Activated naive CD4-positive, alpha-beta T cell treated with anti-CD3 and anti-CD28 coated beads, Interleukin-2, amount 50 U/mL, for 72 hours (primary cell): Measurements from ENCODE around the gene ZDHHC13. TPM values are rescaled to one million over a fixed set of nuclear protein-coding genes. Genes with fewer than 3 reads are reported as not detected.
"Not testable (repeated sequence)": the region's sequence is repeated elsewhere in the genome, so short reads cannot be mapped to it uniquely, and the experiment has no call there.

Experiments
- ATAC-seq, 2 donors: fragments of 150-1000 bp; cut with Tn5 transposase; 2 replicates each; pipeline ENCODE4 v1.10.0; 2021; ENCODE audit warnings: mild to moderate bottlenecking in 2 of 2, moderate library complexity in 2 of 2
- DNase-seq, 2 donors: peaks; one replicate each; pipeline ENCODE4 v3.0.0; 2021 to 2022; ENCODE audit warnings: low spot score in 2 of 2
- H3K27ac Mint-ChIP-seq, 2 donors: one replicate each; pipeline ENCODE4 v1.8.0; 2022; ENCODE audit warnings: mild to moderate bottlenecking in 2 of 2, mixed read lengths in 2 of 2
- H3K36me3 Mint-ChIP-seq, 2 donors: one replicate each; pipeline ENCODE4 v1.8.0; 2022; ENCODE audit warnings: mixed read lengths in 2 of 2
- H3K9me3 Mint-ChIP-seq, 2 donors: one replicate each; pipeline ENCODE4 v1.8.0; 2022; ENCODE audit warnings: mixed read lengths in 2 of 2
- total RNA-seq, 2 donors: library from RNA; stranded (reverse); gene quantifications; one replicate each; pipeline ENCODE4 v1.2.3, GENCODE V29; 2022

The ZDHHC13 gene
- total RNA-seq, 2 donors from 2014 or later, result 24.0 to 28.3 TPM

DNA sequence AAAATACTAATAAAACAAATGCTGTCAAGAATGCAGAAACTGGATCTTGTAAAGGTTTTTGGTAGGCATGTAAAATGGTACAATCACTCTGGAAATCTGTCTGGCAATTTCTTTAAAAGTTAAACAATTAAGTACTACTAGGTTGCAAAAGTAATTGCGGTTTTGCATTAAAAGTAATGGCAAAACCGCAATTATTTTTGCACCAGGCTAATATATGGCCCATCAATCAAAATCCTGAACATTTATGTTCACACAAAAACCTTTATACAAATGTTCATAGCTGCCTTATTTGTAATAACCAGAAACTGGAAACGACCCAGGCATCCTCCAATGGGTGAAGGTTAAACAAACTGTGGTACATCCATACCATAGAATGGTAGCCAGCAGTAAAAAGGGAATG is 24.6 kb upstream of the ZDHHC13 start:
- Mint-ChIP-seq H3K27ac (no peak overlapping the region), H3K36me3 (no peaks in the 10 kb centered on the region), H3K9me3 (no peaks in the 10 kb centered on the region)
- DNase-seq (no peak), ATAC-seq (no peak)

DNA sequence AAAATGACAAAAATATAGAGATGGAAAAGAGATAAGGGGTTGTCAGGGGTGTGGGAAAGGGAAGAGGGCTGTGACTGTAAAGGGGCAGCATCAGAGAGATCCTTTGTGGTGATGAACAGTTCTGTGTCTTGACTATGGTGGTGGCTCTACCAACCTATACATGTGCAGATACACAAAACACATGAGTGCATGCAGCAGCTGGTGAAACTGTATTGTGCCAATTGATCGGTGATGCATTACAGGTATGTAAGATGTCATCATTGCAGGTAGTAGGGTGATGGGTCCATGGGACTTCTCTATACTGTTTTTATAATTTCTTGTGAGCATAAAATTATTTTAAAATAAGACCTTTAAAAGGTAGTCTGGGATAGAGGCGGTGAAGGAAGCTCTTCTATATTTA is 24.1 kb upstream of the ZDHHC13 start:
- no peaks in the 10 kb centered on the region for H3K9me3 Mint-ChIP-seq
- H3K27ac Mint-ChIP-seq, result no peak overlapping the region
- H3K36me3 Mint-ChIP-seq, result no peaks in the 10 kb centered on the region
- DNase-seq (no peak), ATAC-seq (no peak)

DNA sequence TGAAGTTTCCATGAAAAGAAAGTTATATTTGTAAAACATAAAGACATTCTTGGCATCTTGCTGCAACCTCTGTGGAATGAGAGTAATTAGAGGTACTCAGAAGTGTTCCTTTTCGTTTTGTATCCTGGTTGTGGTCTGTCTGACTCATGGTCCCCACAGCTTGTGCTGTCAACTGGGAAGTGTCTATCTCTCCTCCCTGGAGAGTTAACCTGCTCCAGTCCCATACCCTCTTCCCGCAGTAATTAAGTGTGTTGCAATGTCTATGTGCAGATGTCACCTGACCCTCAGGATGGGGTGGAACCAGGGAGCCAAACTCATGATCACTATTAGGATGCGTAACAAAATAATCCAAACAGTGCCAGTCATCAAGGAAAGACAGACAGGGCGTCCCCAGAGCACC is 23.0 kb upstream of the ZDHHC13 start:
- DNase-seq, result no peak
- Mint-ChIP-seq H3K9me3 (no peaks in the 10 kb centered on the region), H3K27ac (no peak overlapping the region), H3K36me3 (no peaks in the 10 kb centered on the region)
- no peak for ATAC-seq

DNA sequence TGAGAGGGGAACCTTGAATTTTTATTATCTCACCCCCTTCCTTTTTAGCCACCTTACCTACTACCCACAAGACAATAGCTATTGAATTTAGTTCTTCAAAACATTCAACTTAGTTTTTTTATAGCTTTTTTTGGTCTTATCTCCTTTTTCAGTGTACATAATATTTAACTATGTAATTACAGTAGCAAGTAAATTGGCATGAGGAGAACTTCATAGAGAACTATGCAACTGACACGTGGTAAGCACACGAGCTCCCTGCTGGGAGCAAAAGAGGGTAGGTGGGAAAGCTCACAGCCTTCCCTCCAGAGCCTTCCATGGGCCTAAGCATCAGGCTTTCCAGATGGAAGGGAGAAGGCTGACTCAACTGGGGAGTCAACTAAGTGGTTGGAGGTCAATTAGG is 22.1 kb upstream of the ZDHHC13 start:
- H3K36me3 Mint-ChIP-seq, result no peaks in the 10 kb centered on the region
- no peak for ATAC-seq
- DNase-seq, result no peak
- no peaks in the 10 kb centered on the region for H3K9me3 Mint-ChIP-seq
- H3K27ac Mint-ChIP-seq, result no peak overlapping the region

DNA sequence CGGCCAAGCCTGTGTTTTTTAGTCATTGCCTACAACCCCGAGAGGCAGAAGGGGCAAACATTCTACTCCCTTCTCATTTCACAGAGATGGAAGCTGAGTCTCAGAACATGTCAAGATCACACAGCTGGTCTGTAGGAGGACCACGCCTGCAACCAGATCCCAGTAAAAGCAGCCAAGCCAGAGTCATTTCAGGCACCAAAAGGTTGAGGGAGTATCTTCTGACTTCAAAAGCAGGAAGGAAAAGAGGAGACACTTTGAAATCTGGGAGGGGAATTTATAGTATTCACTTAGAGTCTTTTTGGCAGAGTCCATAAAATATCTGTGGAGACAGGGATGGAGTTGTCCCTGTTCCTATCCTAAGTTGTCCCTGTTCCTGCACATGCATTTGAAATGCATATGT is 17.9 kb upstream of the ZDHHC13 start:
- Mint-ChIP-seq H3K36me3 (no peaks in the 10 kb centered on the region), H3K27ac (no peak overlapping the region), H3K9me3 (no peaks in the 10 kb centered on the region)
- no peak for ATAC-seq
- no peak for DNase-seq

DNA sequence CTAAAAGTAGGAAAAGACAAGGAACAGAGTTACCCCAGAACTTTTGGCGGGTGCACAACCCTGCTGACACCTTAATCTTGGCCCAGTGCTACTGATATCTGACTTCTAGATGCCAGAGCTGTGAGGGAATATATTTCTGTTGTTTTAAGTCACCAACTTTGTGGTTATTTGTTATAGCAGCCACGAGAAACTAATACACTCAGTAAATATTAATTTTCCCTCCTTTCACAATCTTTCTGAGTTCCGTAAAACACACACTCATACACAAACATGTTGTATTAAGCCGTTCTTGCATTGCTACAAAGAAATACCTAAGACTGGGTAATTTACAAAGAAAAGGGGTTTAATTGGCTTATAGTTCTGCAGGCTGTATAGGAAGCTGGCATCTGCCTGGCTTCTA is 16.1 kb upstream of the ZDHHC13 start:
- ATAC-seq (no peak), DNase-seq (no peak)
- Mint-ChIP-seq H3K27ac (no peak overlapping the region), H3K36me3 (no peaks in the 10 kb centered on the region), H3K9me3 (no peaks in the 10 kb centered on the region)

DNA sequence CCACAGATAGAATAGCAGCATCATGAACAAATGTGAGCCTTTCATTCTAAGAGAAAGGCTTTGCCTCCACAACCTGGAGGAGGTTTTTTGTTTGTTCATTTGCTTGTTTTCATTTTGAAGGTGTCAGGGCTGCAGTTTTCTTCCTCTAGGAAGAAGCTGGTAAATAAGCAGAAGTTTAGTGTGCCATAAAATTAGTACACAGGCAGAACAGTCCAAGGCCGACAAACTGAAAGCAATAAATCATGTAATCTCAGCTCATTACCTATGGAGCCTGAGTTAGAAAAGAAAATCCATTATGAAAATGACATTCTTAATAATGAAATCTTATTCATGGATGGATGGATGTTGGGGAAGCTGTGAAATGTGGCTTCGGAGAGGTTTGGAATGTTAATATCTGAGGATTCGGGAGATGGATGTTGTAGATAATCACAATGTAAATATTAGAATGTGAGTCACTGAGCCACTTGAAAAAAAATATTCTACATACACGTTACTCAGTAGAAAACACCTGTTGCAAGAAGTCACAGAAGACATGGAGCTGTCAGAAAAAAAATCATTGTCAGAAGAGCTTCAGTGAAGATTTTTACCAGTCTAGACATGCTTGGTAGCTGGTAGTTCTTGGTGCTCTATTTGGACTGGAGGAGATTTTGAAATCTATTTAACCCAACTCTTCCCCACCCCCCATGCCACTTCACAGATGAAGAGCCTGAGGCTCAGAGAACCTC is 15.0 kb upstream of the ZDHHC13 start:
- Mint-ChIP-seq H3K27ac (no peak overlapping the region), H3K9me3 (no peaks in the 10 kb centered on the region), H3K36me3 (no peaks in the 10 kb centered on the region)
- ATAC-seq (no peak), DNase-seq (no peak)

DNA sequence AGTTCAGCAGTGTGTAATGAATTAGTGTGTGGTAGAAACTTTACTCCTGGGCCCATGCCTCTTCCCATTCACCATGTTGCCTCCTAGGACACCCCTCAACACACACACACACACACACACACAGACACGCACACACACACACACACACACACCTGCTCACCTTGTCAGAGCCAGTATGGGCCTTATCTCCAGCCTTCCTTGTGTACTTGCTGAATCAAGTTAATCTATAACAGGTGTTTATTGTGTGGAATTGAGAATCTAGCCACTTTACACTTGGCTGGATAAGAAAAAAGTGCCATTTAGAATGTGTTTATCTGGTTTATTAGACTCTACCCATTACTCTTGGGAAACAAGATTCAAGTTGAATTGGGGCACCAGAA is 14.5 kb upstream of the ZDHHC13 start:
- Mint-ChIP-seq H3K9me3 (no peaks in the 10 kb centered on the region), H3K27ac (no peak overlapping the region), H3K36me3 (no peaks in the 10 kb centered on the region)
- ATAC-seq, result no peak
- no peak for DNase-seq

DNA sequence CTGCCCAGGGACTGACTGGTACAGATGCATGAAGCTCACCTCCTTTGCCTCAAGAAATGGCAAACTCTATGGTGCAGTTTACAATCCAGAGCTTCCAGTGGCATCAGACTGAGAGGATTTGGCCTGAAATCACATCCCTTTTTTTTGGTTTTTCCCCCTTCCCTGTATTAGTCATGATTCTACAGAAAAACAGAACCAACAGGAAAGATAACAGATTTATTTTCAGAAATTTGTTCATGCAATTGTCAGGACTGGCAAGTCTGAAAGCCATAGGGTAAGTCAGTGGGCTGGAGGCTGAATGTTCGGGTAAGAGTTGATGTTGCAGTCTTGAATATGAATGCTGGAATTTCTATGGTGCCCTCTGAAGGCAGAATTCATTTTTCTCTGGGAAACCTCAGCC is 12.0 kb upstream of the ZDHHC13 start:
- Mint-ChIP-seq H3K27ac (no peak overlapping the region), H3K36me3 (no peaks in the 10 kb centered on the region), H3K9me3 (no peaks in the 10 kb centered on the region)
- DNase-seq (no peak), ATAC-seq (no peak)

DNA sequence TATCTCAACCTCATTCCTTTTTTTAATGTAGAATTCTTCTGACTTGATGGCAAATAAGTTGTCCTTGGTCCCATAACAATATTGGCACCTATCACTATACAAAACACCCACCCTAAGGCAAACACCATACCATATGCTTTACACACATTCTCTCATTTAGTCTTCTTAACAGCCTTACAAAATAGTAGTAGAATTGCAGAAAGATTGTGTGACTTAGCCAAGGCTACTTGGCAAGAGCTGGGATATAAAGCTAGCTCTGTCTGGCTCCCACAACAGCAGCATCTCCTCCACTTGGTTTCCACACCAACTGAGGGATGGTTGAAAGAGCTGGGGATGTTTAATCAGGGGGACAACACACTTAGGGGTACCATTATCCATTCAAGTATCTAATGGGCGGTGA is 9.8 kb upstream of the ZDHHC13 start:
- no peaks in the 10 kb centered on the region for H3K9me3 Mint-ChIP-seq
- H3K36me3 Mint-ChIP-seq, result no peaks in the 10 kb centered on the region
- DNase-seq, result no peak
- no peak for ATAC-seq
- H3K27ac Mint-ChIP-seq, result no peak overlapping the region

DNA sequence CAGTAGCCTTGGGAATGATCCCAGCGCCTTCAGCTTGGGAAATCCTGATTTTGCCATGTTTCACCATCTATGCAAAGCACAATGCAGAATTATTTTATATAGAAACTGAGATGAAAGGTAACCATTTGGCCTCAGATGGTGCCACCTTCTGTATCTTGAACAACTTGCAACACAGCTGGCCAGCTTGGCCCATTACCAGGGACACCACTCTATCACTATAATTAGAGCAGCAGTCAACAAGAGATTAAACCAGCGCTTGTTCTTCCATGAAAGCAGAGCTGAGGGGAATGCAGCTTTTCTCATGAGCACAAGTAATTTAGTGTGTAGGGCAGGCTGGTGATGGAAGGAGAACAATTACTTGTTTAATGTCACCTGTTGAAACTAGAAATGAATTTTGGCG is 6.7 kb upstream of the ZDHHC13 start:
- no peaks in the 10 kb centered on the region for H3K36me3 Mint-ChIP-seq
- H3K9me3 Mint-ChIP-seq, result no peaks in the 10 kb centered on the region
- H3K27ac Mint-ChIP-seq, result no peak overlapping the region
- DNase-seq (no peak), ATAC-seq (no peak)

DNA sequence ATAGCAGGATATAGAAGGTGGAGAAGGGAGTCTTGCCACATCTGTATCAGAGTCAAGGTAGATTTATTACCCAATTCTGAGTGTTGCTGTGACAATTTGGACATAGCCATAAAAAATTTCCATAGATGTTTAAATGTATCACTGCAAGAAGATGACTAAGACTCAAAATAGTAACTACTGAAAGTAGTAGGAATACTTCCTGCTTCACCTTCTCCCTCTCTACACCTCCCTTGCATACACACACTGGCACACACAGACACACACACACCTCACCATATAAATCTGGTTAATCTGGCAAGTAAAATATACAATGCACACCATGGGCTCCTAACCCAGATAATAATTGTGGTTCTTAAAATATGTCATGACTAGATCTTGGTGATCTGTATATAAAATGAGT is 5.2 kb upstream of the ZDHHC13 start:
- DNase-seq (no peak), ATAC-seq (no peak)
- Mint-ChIP-seq H3K36me3 (peaks cover 0 to 2% of the 10 kb centered on the region in 2 donors), H3K27ac (no peak overlapping the region), H3K9me3 (no peaks in the 10 kb centered on the region)

DNA sequence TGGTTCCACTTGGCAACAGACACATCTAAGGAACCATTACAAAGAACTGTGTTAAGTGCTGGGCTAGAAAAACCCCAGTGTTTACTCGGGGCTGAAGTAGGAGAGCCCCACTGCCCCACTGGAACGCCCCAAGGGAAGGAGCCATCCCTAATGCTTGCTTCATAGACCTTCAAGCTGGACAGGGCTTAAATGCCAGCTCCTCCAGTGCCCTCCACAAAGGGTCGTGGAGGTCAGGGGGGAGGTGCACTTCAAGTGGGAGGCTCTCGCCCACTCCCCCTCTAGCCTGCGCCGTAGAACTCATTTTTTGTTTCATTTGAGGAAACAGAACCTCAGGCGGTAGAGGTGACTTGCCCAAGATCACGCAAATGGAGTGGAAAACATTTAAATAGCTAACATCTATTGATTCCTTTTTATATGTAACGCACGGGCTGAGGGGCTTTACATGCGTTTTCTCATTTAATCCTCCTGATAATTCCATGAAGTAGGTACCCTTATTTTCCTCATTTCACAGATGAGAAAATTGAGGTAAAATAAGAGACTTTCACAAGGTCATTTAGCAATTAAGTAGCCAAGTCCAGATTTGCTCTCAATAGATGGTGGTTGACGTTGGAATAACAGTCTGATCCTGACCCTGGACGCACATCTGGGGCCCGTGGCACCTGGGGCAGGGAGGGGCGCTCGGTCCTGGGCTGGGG is 545 bp upstream of the ZDHHC13 start:
- peak overlapping the region in 1 of 2 donors; percentile 96 for H3K27ac Mint-ChIP-seq
- H3K36me3 Mint-ChIP-seq, result peaks cover 23 to 34% of the 10 kb centered on the region in 2 donors
- ATAC-seq (peak in 1 of 2 donors; percentile 5), DNase-seq (no peak)
- no peaks in the 10 kb centered on the region for H3K9me3 Mint-ChIP-seq

DNA sequence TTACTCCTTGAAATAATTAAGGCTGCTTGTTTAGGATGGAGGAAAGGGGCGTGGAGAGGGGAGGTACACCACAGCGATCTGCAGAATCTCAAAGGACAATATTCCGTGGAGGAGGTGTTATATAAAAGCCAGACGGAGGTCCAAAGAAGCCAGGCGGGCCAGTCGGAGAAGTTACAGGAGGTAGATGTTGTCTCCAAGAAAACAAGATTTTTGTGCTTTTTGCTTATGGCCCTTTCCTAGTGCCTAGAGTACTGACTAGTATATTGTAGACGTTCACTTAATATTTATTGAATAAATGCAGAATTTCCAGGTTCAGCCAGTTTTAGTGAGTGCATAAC is 761 bp downstream of the ZDHHC13 start:
- Mint-ChIP-seq H3K36me3 (peaks cover 24 to 40% of the 10 kb centered on the region in 2 donors), H3K9me3 (no peaks in the 10 kb centered on the region), H3K27ac (peak overlapping the region in 1 of 2 donors; percentile 96)
- ATAC-seq (no peak), DNase-seq (no peak)

DNA sequence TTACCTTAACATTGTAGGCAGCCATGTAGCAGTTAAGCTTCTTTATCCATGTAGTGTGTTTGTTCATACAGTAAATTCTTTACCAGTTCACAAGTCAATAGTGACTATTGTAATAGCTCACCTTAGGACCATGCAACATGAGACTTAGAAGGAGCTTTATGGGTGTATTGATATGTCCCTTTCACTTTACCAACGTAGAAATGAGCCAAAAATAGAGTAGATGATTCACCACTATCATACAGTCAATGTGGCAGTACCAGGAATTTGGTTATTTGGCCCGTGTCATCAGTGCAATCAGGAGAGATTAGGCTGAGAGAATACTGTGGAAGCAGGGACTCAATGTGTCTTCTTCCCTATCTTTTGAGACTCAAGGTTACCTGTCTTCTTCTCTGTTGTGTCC is 4.7 kb downstream of the ZDHHC13 start:
- ATAC-seq (peak in 1 of 2 donors; percentile 50), DNase-seq (no peak)
- Mint-ChIP-seq H3K27ac (no peak overlapping the region), H3K9me3 (no peaks in the 10 kb centered on the region), H3K36me3 (peaks cover 41% of the 10 kb centered on the region in 2 donors)

DNA sequence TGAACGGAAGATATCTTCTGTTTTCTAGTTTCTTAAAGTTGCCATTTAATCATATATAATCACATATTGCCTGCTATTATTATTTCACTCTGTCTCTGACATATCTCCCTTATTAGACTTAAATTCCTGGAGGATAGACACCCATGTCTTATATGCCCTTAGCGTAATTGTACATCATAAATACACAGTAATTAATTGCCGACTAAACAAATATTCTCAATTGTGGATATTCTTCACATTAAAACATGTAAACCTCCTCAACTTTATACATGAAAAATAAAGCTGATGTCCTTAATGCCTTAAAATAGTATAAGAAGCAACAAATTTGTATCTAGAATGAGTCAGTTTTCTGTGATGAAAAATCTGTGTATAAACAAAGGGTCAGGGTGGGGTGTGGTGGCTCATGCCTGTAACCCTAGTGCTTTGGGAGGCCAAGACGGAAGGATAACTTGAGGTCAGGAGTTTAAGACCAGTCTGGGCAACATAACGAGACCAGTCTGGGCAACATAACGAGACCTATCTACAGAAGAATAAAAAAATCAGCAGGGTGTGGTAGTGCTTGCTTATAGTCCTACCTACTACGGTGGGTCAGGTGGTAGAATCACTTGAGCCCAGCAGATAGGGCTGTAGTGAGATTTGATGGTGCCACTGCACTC is 6.1 kb downstream of the ZDHHC13 start:
- Mint-ChIP-seq H3K9me3 (peaks cover 0 to 3% of the 10 kb centered on the region in 2 donors), H3K36me3 (peaks cover 43 to 55% of the 10 kb centered on the region in 2 donors)

DNA sequence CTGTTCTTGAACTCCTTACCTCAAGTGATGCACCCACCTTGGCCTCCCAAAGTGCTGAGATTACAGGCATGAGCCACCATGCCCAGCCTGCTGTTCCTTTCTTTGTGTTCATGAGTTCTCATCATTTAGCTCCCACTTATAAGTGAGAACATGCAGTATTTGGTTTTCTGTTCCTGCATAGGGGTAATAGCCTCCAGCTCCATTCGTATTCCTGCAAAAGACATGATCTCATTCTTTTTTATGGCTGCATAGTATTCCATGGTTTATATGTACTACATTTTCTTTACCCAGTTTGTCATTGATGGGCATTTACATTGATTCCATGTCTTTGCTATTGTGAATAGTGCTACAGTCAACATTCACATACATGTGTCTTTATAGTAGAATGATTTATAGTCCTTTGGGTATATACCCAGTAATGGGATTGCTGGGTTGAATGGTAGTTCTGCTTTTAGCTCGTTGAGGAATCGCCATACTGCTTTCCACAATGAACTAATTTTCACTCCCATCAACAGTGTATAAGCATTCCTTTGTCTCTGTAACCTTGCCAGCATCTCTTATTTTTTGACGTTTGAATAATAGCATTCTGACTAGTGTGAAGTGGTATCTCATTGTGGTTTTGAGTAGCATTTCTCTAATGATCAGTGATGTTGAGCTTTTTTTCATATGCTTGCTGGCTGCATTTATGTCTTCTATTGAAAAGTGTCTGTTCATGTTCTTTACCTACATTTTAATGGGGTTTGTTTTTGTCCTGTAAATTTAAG is 9.8 kb downstream of the ZDHHC13 start:
- Mint-ChIP-seq H3K36me3 (peaks cover 36 to 53% of the 10 kb centered on the region in 2 donors), H3K9me3 (peaks cover 4 to 13% of the 10 kb centered on the region in 2 donors)
- DNase-seq, ATAC-seq, H3K27ac Mint-ChIP-seq: not testable (repeated sequence)

More for the DNA sequence above, 6.1 kb downstream of the ZDHHC13 start:
- no peak overlapping the region for H3K27ac Mint-ChIP-seq
- DNase-seq, result no peak
- no peak for ATAC-seq
